ENCODE results near the gene RERE. TPM values are rescaled to one million over a fixed set of nuclear protein-coding genes. Genes with fewer than 3 reads are reported as not detected.

RERE gene
- total RNA-seq, 1 experiment from 2014 or later = 161 TPM

DNA sequence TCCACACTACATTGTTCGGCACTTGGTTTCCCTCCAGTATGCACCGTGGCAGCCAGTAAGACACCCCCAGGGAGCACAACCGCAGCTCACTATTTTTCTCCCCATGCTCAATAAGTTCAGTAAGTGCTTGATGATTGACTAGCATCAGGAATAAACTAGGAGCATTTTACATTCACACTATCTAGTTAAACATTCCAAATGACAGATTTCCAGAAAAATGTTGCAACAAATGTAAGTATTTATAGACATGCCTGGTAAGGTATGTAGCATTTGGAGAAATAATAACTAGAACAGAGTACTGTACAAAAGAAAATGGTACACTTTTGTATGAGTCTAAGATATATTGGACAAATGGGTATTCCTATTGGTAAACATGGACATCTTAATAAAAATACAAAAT, 406.6 kb downstream of the RERE start:
- CTCF ChIA-PET = interaction anchor here (0.7 to 2.4 kb wide), 3 partner anchors 21 to 43 kb away, joined by 3 to 13 read pairs (median 6); no protein-coding TSS in a partner anchor
- H3K4me3 Mint-ChIP-seq = no peak overlapping the region
- H3K27me3 Mint-ChIP-seq (ENCODE audit: low read depth) = no peaks in the 10 kb centered on the region
- peak overlapping the region; percentile 89 for H3K27ac Mint-ChIP-seq
- H3K9me3 Mint-ChIP-seq = no peaks in the 10 kb centered on the region; the same call in 1 of the 2 replicates
- peaks cover 12% of the 10 kb centered on the region for H3K36me3 Mint-ChIP-seq
- TF ChIP-seq, protein P1, sequence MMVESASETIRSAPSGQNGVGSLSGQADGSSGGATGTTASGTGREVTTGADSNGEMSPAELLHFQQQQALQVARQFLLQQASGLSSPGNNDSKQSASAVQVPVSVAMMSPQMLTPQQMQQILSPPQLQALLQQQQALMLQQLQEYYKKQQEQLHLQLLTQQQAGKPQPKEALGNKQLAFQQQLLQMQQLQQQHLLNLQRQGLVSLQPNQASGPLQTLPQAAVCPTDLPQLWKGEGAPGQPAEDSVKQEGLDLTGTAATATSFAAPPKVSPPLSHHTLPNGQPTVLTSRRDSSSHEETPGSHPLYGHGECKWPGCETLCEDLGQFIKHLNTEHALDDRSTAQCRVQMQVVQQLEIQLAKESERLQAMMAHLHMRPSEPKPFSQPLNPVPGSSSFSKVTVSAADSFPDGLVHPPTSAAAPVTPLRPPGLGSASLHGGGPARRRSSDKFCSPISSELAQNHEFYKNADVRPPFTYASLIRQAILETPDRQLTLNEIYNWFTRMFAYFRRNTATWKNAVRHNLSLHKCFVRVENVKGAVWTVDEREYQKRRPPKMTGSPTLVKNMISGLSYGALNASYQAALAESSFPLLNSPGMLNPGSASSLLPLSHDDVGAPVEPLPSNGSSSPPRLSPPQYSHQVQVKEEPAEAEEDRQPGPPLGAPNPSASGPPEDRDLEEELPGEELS (CRISPR knock-in tag; IDR thresholded peaks at IDR 0.05) = no peak
- no peak for TF ChIP-seq SOX15 (CRISPR knock-in tag; IDR thresholded peaks at IDR 0.05)
- no peak for TF ChIP-seq GTF2I (CRISPR knock-in tag; conservative IDR thresholded peaks at IDR 0.05)
- TF ChIP-seq, protein P2, sequence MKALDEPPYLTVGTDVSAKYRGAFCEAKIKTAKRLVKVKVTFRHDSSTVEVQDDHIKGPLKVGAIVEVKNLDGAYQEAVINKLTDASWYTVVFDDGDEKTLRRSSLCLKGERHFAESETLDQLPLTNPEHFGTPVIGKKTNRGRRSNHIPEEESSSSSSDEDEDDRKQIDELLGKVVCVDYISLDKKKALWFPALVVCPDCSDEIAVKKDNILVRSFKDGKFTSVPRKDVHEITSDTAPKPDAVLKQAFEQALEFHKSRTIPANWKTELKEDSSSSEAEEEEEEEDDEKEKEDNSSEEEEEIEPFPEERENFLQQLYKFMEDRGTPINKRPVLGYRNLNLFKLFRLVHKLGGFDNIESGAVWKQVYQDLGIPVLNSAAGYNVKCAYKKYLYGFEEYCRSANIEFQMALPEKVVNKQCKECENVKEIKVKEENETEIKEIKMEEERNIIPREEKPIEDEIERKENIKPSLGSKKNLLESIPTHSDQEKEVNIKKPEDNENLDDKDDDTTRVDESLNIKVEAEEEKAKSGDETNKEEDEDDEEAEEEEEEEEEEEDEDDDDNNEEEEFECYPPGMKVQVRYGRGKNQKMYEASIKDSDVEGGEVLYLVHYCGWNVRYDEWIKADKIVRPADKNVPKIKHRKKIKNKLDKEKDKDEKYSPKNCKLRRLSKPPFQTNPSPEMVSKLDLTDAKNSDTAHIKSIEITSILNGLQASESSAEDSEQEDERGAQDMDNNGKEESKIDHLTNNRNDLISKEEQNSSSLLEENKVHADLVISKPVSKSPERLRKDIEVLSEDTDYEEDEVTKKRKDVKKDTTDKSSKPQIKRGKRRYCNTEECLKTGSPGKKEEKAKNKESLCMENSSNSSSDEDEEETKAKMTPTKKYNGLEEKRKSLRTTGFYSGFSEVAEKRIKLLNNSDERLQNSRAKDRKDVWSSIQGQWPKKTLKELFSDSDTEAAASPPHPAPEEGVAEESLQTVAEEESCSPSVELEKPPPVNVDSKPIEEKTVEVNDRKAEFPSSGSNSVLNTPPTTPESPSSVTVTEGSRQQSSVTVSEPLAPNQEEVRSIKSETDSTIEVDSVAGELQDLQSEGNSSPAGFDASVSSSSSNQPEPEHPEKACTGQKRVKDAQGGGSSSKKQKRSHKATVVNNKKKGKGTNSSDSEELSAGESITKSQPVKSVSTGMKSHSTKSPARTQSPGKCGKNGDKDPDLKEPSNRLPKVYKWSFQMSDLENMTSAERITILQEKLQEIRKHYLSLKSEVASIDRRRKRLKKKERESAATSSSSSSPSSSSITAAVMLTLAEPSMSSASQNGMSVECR (CRISPR knock-in tag; IDR thresholded peaks at IDR 0.05; ENCODE audit: borderline replicate concordance) = no peak
- TF ChIP-seq JAZF1 (CRISPR knock-in tag; IDR thresholded peaks at IDR 0.05) = no peak
- no peak for TF ChIP-seq ETV6 (CRISPR knock-in tag; IDR thresholded peaks at IDR 0.05)
- POLR2A ChIA-PET = no interaction called here
- peaks cover 67% of the 10 kb centered on the region for H3K4me1 Mint-ChIP-seq
- ATAC-seq (no peak), DNase-seq (ENCODE audit: low spot score) (no peak)

DNA sequence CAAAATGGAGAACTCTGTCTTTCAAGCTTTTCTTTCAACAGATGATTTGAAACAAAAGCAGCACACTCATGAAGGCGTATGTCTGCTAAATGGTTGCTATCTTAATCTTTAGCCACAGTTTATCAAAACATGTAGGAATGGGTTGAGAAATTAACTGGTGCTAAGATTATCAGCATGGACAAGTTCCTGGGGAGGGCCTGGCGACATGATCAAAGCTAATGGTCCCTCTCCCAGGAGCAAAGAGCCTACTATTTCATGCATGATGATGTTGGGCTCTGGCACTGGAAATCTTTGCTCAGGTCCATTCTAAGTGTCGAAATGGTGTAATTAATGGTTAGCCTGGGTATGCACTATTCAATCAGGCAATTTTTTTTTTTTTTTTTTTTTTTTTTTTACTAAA, 407.8 kb downstream of the RERE start:
- H3K27me3 Mint-ChIP-seq (ENCODE audit: low read depth) = no peaks in the 10 kb centered on the region
- CTCF ChIA-PET = interaction anchor here (0.6 to 3.3 kb wide), 26 partner anchors 9 to 720 kb away, joined by 3 to 24 read pairs (median 4); no protein-coding TSS in a partner anchor
- POLR2A ChIA-PET = interaction anchor here (0.7 kb wide), 1 partner anchor 419 kb away, joined by 5 read pairs; no protein-coding TSS in a partner anchor
- ATAC-seq (no peak), DNase-seq (ENCODE audit: low spot score) (no peak)
- H3K4me1 Mint-ChIP-seq = peaks cover 66% of the 10 kb centered on the region
- H3K4me3 Mint-ChIP-seq = no peak overlapping the region
- no peaks in the 10 kb centered on the region; the same call in 1 of the 2 replicates for H3K9me3 Mint-ChIP-seq
- H3K27ac Mint-ChIP-seq = peak overlapping the region; percentile 85; the same call in 1 of the 2 replicates
- peaks cover 11% of the 10 kb centered on the region for H3K36me3 Mint-ChIP-seq
- TF ChIP-seq, protein P3, sequence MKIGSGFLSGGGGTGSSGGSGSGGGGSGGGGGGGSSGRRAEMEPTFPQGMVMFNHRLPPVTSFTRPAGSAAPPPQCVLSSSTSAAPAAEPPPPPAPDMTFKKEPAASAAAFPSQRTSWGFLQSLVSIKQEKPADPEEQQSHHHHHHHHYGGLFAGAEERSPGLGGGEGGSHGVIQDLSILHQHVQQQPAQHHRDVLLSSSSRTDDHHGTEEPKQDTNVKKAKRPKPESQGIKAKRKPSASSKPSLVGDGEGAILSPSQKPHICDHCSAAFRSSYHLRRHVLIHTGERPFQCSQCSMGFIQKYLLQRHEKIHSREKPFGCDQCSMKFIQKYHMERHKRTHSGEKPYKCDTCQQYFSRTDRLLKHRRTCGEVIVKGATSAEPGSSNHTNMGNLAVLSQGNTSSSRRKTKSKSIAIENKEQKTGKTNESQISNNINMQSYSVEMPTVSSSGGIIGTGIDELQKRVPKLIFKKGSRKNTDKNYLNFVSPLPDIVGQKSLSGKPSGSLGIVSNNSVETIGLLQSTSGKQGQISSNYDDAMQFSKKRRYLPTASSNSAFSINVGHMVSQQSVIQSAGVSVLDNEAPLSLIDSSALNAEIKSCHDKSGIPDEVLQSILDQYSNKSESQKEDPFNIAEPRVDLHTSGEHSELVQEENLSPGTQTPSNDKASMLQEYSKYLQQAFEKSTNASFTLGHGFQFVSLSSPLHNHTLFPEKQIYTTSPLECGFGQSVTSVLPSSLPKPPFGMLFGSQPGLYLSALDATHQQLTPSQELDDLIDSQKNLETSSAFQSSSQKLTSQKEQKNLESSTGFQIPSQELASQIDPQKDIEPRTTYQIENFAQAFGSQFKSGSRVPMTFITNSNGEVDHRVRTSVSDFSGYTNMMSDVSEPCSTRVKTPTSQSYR (CRISPR knock-in tag; IDR thresholded peaks at IDR 0.05) = no peak
- TF ChIP-seq, protein P4, sequence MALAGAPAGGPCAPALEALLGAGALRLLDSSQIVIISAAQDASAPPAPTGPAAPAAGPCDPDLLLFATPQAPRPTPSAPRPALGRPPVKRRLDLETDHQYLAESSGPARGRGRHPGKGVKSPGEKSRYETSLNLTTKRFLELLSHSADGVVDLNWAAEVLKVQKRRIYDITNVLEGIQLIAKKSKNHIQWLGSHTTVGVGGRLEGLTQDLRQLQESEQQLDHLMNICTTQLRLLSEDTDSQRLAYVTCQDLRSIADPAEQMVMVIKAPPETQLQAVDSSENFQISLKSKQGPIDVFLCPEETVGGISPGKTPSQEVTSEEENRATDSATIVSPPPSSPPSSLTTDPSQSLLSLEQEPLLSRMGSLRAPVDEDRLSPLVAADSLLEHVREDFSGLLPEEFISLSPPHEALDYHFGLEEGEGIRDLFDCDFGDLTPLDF (CRISPR knock-in tag; IDR thresholded peaks at IDR 0.05) = no peak
- TF ChIP-seq, protein P5, sequence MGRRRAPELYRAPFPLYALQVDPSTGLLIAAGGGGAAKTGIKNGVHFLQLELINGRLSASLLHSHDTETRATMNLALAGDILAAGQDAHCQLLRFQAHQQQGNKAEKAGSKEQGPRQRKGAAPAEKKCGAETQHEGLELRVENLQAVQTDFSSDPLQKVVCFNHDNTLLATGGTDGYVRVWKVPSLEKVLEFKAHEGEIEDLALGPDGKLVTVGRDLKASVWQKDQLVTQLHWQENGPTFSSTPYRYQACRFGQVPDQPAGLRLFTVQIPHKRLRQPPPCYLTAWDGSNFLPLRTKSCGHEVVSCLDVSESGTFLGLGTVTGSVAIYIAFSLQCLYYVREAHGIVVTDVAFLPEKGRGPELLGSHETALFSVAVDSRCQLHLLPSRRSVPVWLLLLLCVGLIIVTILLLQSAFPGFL (CRISPR knock-in tag; IDR thresholded peaks at IDR 0.05; ENCODE audit: borderline replicate concordance) = no peak
- no peak for TF ChIP-seq ELF4 (CRISPR knock-in tag; IDR thresholded peaks at IDR 0.05; ENCODE audit: low read depth)
- TF ChIP-seq, protein P6, sequence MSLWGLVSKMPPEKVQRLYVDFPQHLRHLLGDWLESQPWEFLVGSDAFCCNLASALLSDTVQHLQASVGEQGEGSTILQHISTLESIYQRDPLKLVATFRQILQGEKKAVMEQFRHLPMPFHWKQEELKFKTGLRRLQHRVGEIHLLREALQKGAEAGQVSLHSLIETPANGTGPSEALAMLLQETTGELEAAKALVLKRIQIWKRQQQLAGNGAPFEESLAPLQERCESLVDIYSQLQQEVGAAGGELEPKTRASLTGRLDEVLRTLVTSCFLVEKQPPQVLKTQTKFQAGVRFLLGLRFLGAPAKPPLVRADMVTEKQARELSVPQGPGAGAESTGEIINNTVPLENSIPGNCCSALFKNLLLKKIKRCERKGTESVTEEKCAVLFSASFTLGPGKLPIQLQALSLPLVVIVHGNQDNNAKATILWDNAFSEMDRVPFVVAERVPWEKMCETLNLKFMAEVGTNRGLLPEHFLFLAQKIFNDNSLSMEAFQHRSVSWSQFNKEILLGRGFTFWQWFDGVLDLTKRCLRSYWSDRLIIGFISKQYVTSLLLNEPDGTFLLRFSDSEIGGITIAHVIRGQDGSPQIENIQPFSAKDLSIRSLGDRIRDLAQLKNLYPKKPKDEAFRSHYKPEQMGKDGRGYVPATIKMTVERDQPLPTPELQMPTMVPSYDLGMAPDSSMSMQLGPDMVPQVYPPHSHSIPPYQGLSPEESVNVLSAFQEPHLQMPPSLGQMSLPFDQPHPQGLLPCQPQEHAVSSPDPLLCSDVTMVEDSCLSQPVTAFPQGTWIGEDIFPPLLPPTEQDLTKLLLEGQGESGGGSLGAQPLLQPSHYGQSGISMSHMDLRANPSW (CRISPR knock-in tag; conservative IDR thresholded peaks at IDR 0.05; ENCODE audit: low read depth) = no peak
- TF ChIP-seq ZNF317 (CRISPR knock-in tag; IDR thresholded peaks at IDR 0.05; ENCODE audit: borderline replicate concordance, low read depth) = no peak
- no peak for TF ChIP-seq GTF2I (CRISPR knock-in tag; conservative IDR thresholded peaks at IDR 0.05)
- no peak for TF ChIP-seq ZNF219 (CRISPR knock-in tag; IDR thresholded peaks at IDR 0.05; ENCODE audit: borderline replicate concordance)
- TF ChIP-seq, protein P7, sequence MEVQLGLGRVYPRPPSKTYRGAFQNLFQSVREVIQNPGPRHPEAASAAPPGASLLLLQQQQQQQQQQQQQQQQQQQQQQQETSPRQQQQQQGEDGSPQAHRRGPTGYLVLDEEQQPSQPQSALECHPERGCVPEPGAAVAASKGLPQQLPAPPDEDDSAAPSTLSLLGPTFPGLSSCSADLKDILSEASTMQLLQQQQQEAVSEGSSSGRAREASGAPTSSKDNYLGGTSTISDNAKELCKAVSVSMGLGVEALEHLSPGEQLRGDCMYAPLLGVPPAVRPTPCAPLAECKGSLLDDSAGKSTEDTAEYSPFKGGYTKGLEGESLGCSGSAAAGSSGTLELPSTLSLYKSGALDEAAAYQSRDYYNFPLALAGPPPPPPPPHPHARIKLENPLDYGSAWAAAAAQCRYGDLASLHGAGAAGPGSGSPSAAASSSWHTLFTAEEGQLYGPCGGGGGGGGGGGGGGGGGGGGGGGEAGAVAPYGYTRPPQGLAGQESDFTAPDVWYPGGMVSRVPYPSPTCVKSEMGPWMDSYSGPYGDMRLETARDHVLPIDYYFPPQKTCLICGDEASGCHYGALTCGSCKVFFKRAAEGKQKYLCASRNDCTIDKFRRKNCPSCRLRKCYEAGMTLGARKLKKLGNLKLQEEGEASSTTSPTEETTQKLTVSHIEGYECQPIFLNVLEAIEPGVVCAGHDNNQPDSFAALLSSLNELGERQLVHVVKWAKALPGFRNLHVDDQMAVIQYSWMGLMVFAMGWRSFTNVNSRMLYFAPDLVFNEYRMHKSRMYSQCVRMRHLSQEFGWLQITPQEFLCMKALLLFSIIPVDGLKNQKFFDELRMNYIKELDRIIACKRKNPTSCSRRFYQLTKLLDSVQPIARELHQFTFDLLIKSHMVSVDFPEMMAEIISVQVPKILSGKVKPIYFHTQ (CRISPR knock-in tag; IDR thresholded peaks at IDR 0.05) = no peak
- no peak for TF ChIP-seq ZNF396 (CRISPR knock-in tag; IDR thresholded peaks at IDR 0.05; ENCODE audit: borderline replicate concordance)
- no peak for TF ChIP-seq ZNF423 (CRISPR knock-in tag; IDR thresholded peaks at IDR 0.05)

Measured in WTC11 (cell line).